ENCODE results near the gene MECP2. TPM values are rescaled to one million over a fixed set of nuclear protein-coding genes. Genes with fewer than 3 reads are reported as not detected.

MECP2 gene
- total RNA-seq, 1 experiment from 2014 or later: 30.6 TPM

- Mint-ChIP-seq H3K9me3 (ENCODE audit: unreplicated experiment) (no peaks in the 10 kb centered on the region), H3K36me3 (ENCODE audit: insufficient read depth, unreplicated experiment) (no peaks in the 10 kb centered on the region), H3K27ac (ENCODE audit: unreplicated experiment) (no peak overlapping the region), H3K4me3 (ENCODE audit: unreplicated experiment) (no peak overlapping the region), H3K4me1 (ENCODE audit: low read depth, unreplicated experiment) (no peaks in the 10 kb centered on the region), H3K27me3 (ENCODE audit: insufficient read depth, unreplicated experiment) (no peaks in the 10 kb centered on the region)
- BruUV-seq (replicated peaks): no TSS peak
- Histone ChIP-seq H3K9me3 (no peaks in the 10 kb centered on the region), H3K4me3 (ENCODE audit: low read depth, low read length) (no peak overlapping the region), H3K36me3 (ENCODE audit: control insufficient read depth, insufficient read depth, low read length) (no peaks in the 10 kb centered on the region), H3K27me3 (replicated peaks; ENCODE audit: control insufficient read depth, insufficient read depth, low read length) (no peaks in the 10 kb centered on the region), H3K4me1 (no peaks in the 10 kb centered on the region)
- intact Hi-C loops (cut with micrococcal nuclease; ENCODE audit: unreplicated experiment): no loop called here
- TF ChIP-seq CTCF (IDR thresholded peaks at IDR 0.05; ENCODE audit: insufficient read depth in 1 of 2, low read depth in 1 of 2, low read length in 1 of 2, severe bottlenecking in 1 of 2, unreplicated experiment in 1 of 2): no peak
- no peak for DNase-seq
- POLR2A ChIA-PET: no interaction called here
- CTCF ChIA-PET: no interaction called here
Observed at GRCh38 chrX:153993978-153994377, 103.5 kb downstream of the MECP2 start.

- TF ChIP-seq CTCF (IDR thresholded peaks at IDR 0.05; ENCODE audit: insufficient read depth in 1 of 2, low read depth in 1 of 2, low read length in 1 of 2, severe bottlenecking in 1 of 2, unreplicated experiment in 1 of 2): no peak
- H3K9me3 Mint-ChIP-seq (ENCODE audit: unreplicated experiment): no peaks in the 10 kb centered on the region
- DNase-seq: no peak
- H3K27ac Mint-ChIP-seq (ENCODE audit: unreplicated experiment): no peak overlapping the region
- no peaks in the 10 kb centered on the region for H3K27me3 Mint-ChIP-seq (ENCODE audit: insufficient read depth, unreplicated experiment)
- ChIA-PET POLR2A (no interaction called here), CTCF (no interaction called here)
- intact Hi-C loops (cut with micrococcal nuclease; ENCODE audit: unreplicated experiment): no loop called here
- Histone ChIP-seq H3K36me3 (ENCODE audit: control insufficient read depth, insufficient read depth, low read length) (no peaks in the 10 kb centered on the region), H3K27me3 (replicated peaks; ENCODE audit: control insufficient read depth, insufficient read depth, low read length) (no peaks in the 10 kb centered on the region), H3K4me1 (no peaks in the 10 kb centered on the region), H3K9me3 (no peaks in the 10 kb centered on the region), H3K4me3 (ENCODE audit: low read depth, low read length) (no peak overlapping the region)
- H3K4me1 Mint-ChIP-seq (ENCODE audit: low read depth, unreplicated experiment): no peaks in the 10 kb centered on the region
- no peak overlapping the region for H3K4me3 Mint-ChIP-seq (ENCODE audit: unreplicated experiment)
- no TSS peak for BruUV-seq (replicated peaks)
- H3K36me3 Mint-ChIP-seq (ENCODE audit: insufficient read depth, unreplicated experiment): no peaks in the 10 kb centered on the region
Observed at GRCh38 chrX:153993079-153993478, 104.4 kb downstream of the MECP2 start.

- Histone ChIP-seq H3K36me3 (ENCODE audit: control insufficient read depth, insufficient read depth, low read length) (no peaks in the 10 kb centered on the region), H3K27me3 (replicated peaks; ENCODE audit: control insufficient read depth, insufficient read depth, low read length) (no peaks in the 10 kb centered on the region), H3K9me3 (no peaks in the 10 kb centered on the region), H3K4me3 (ENCODE audit: low read depth, low read length) (no peak overlapping the region), H3K4me1 (no peaks in the 10 kb centered on the region)
- BruUV-seq (replicated peaks): no TSS peak
- Mint-ChIP-seq H3K4me3 (ENCODE audit: unreplicated experiment) (no peak overlapping the region), H3K9me3 (ENCODE audit: unreplicated experiment) (no peaks in the 10 kb centered on the region), H3K4me1 (ENCODE audit: low read depth, unreplicated experiment) (no peaks in the 10 kb centered on the region), H3K36me3 (ENCODE audit: insufficient read depth, unreplicated experiment) (no peaks in the 10 kb centered on the region), H3K27ac (ENCODE audit: unreplicated experiment) (no peak overlapping the region), H3K27me3 (ENCODE audit: insufficient read depth, unreplicated experiment) (no peaks in the 10 kb centered on the region)
- no peak for DNase-seq
- POLR2A ChIA-PET: no interaction called here
- CTCF ChIA-PET: no interaction called here
- TF ChIP-seq CTCF (IDR thresholded peaks at IDR 0.05; ENCODE audit: insufficient read depth in 1 of 2, low read depth in 1 of 2, low read length in 1 of 2, severe bottlenecking in 1 of 2, unreplicated experiment in 1 of 2): no peak
- intact Hi-C loops (cut with micrococcal nuclease; ENCODE audit: unreplicated experiment): no loop called here
Observed at GRCh38 chrX:153992180-153992579, 105.3 kb downstream of the MECP2 start.

Data from Caco-2 (cell line).